ENCODE data around the gene C3orf49.

The C3orf49 gene

DNA sequence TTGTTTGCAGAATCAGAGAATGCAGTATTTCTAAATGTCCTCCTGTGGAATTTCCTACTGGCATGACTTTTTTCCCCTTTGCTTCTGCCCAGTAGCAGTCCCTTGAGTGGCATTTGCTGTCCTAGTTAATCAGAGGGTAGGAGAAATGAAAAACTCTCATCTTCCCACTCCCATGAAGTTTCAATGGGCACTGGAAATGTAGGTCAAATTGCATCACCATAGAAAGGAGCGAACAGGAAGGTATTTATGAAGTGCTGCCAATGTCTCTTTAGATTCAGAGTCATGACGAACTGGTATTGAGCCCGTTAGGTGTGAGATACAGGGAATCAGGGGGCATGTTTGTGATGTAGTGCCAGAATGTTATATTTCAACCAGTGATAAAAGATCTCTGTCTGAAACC, 67.8 kb downstream of the C3orf49 start:
- DNase-seq (ENCODE audit: low read depth): no peak

DNA sequence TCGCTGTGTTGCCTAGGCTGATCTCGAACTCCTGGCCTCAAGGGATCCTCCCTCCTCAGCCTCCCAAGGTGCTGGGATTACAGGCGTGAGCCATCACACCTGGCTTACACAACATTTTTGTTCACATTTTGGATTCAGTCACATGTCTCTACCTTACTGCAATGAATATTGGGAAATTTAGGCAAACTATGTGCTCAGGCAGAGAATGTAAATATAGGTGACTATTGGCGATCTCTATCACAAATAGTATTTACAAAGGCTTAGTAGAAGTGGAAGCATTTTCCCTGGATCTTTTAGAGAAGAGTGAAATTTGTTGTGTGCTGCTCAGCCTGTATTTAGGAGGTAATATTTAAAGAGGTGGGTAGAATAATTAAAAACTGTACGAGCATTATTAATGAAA, 72.4 kb downstream of the C3orf49 start:
- no peak for DNase-seq (ENCODE audit: low read depth)

DNA sequence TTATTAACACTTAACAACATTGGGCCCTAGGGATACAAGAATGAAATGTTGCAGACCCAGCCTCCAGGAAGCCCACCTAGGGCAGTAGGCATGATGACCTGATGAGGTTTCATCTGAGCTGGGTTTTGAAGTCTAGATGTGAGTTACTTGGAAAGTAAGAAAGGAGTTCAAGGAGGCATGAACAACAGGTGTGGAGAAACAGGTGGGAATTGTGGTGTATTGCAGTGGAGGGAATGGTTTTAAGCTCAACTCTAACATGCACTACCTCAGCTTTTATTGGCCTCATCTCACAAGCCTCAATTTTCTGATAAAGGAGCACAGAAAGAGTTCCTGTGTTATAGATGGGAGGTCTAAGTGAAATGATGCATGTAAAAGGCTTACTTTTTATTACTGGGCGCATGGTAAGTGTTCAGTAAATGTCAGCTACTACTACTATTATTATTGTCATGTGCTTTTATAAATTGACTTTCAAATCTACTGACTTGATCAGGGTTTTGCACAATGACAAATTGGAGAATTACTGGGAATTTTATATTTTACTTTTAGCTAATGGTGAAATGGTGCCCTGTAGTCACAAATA, 73.8 kb downstream of the C3orf49 start:
- no peak for DNase-seq (ENCODE audit: low read depth)

DNA sequence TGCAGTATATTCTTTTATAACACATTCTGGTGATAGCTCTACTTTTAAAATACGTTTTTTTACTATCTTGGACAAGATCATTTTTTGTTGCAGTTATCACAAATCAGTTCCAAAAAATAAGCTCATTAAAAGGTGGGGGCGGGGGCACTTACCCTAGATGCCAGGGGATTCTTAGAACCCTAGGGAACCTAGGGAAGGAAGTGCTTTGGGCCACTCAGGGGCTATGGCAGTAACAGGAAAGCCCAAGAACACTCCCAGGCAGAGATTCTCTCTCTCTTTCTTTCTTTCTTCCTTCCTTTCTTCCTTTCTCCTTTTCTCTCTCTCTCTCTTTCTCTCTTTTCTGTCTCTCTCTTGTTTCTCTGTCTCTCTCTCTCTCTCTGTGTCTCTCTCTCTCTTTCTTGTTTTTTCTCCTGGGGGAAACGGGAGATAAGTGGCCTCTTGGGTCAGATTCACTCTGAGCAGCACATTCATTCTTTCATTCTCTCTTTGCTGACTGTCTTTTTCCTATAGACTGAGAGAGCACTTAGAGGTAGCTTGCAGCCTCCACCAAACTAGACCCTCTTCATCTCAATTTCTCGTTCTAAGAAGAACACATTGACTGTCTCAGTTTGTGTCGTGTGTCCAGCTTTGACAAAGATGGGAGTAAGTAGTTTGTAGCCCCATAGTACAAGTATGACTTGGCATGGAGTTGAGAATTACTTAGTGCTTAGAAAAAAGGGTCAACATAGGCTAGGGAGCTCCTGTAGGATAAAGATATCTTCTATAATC, 76.5 kb downstream of the C3orf49 start:
- DNase-seq (ENCODE audit: low read depth): no peak

DNA sequence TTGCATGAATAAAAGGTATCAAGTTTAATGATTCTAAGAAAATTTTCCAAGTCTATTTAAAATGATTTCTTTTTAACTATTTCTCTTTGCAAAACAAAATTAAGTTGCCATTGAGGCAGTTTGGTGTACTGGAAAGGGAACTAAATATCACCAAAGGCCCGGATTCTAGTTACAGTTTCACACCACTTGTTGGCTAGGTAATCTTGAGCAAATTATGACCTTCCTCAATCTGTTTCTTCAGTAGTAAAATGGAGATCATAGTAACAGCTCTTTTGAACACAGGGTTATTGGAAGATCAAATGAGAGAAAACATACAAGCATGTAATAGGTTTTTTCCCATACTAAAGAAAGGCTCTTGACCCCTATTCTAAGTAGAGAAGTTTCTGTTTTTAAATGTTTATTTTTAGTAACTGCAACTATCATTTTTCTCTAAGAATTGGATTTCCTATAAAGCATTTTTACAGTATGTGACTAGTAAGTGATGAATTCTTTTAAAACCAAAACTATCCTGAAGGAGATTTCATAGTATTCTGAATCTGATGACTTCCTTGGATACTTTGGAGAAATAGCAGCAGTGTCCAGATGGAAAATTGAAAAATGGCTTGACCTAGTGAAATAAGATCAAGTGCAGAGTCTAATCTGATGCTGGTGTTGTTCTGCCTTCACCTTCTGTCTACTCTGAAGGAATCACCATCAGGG, 77.4 kb downstream of the C3orf49 start:
- DNase-seq (ENCODE audit: low read depth): no peak

Measured in CMK (cell line).